HL-60/S4 treated with retinoic acid at 250 ng/mL for 4 days and 3 days (cell line): Measurements from ENCODE around the gene GNGT2.
"Not testable (repeated sequence)": the region's sequence is repeated elsewhere in the genome, so short reads cannot be mapped to it uniquely, and the experiment has no call there.

ENCODE experiments used
- in situ Hi-C: fragments of 300-500 bp; cut with MboI; formaldehyde crosslinking; loops from 2 replicates; pipeline ENCODE4 v1.7.0; 2022; ENCODE audit warnings: low sequenced_read_pairs

The GNGT2 gene

DNA sequence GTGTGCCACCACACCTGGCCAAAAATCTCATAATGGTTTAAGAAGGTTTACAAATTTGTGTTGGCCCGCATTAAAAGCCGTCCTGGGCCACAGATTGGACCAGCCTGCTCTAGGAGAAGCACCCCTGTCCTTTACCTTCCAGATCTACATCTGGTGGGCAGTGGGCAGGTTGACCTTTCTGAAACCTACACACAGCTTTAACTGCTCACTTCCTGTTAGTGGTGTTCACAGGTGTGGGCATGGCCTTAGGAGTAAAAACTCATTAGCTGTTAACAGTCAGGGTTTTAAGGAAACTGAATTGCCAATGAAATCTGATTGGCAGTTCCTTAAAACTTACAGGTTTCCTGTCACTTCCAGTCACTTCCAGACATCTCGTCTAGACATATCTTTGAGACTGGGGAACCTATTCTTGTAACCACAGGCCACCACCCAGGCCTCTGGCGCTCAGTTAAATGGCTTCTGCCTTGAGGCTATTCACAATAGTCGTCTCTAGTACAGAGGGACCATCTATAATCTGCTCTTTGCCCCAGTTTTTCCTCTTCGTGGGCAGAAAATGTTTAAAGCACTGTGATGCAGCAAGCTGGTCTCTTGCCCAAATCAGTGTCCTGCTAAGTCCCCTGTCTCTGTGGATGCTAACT is 29.3 kb downstream of the GNGT2 start:
- in situ Hi-C loops = no loop called here

DNA sequence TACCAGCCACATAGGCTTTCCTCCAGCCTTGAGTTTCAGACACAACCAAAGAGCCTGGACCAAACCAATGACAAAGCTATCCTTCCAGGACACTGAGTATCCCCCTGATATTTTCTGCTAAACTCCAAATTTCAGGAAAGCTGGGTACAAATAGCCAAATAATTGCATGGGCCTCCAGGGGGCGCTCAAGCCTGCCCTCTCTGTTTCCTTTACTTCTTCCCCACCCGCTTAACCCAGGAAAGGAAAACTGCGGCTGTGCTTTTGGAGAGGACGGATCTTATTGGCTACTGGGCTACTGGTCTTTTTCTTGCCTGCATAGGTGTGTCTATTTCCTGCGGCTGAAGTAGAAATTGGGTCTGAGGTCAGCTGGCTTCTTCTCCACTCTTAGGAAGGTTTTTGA is 30.1 kb downstream of the GNGT2 start:
- in situ Hi-C loops = no loop called here

DNA sequence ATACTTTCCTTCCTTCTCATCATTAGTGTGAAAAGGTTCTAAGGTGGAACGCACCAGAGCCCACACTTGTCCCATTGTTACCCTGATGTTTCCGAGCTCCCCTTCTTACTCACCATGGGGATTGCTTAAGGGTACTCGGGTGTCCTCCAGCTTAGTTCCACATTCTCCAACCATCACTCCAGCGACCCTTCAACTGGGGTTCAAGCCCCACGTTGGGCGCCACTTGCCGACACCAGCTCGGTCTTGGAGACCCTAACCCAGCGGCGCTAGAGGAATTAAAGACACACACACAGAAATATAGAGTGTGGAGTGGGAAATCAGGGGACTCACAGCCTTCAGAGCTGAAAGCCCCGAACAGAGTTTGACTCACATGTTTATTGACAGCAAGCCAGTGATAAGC is 34.4 kb downstream of the GNGT2 start:
- in situ Hi-C loops = not testable (repeated sequence)

DNA sequence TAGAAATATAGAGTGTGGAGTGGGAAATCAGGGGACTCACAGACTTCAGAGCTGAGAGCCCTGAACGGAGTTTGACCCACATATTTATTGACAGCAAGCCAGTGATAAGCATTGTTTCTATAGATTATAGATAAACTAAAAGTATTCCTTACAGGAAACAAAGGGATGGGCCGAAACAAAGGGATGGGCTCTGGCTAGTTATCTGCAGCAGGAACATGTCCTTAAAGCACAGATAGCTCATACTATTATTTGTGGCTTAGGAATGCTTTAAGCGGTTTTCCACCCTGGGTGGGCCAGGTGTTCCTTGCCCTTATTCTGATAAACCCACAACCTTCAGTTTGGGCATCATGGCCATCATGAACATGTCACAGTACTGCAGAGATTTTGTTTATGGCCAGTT is 39.7 kb downstream of the GNGT2 start:
- in situ Hi-C loops = not testable (repeated sequence)

DNA sequence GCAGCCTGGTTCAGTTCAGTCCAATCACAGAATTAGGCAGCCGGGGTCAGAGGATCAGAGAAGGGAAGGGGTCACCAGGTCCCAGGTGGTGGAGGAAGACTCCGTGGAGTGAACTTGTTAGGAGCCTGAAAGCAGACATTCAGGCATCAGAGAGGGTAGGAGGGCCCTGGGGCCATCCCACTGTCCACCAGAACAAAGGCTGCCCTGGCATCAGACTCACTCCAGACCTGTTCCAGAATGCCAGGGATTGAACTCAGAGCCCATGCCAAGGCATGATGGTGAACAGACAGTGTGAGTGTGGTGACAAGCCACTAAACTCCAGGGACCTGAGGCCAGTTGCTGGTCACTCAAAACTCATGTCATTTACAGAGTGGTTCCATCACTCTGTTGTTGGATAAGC is 40.2 kb downstream of the GNGT2 start:
- in situ Hi-C loops = no loop called here

DNA sequence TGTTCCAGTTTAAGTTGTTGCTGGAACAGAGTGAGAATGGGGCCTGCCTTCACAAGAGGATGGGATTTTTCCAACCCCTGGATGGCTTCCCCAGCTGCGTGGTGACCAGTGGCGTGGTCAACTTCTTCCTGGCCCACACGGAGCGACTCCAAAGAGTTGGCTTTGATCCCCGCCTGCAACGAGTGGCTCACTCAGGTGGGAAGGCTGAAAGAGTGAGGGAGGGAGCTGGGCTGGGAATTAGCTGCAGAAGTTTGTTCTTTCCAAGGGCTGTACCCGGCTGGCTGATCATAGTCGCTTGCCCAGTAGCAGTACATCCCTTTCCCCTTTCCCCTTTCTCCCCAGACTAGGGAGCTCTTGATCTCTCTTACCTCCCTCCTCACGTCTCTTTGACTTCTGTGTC is 41.7 kb downstream of the GNGT2 start:
- in situ Hi-C loops = no loop called here

DNA sequence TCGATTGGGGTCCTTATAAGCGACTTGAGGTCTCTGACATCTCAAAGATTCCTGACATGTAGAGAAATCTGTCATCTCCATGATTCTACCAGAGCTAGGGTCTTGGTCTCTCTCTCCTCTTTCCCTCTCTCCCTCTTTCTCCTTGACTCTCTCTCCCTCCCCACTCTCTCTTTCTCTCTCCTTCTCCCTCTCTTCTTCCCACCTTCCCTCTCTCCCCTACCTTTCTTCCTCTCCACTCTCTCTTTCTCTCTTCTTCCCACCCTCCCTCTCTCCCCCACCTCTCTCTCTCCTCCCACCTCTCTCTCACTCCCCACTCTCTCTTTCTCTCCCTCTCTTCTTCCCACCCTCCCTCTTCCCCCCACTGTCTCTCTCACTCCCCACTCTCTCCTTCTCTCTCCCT is 45.2 kb downstream of the GNGT2 start:
- in situ Hi-C loops = no loop called here

DNA sequence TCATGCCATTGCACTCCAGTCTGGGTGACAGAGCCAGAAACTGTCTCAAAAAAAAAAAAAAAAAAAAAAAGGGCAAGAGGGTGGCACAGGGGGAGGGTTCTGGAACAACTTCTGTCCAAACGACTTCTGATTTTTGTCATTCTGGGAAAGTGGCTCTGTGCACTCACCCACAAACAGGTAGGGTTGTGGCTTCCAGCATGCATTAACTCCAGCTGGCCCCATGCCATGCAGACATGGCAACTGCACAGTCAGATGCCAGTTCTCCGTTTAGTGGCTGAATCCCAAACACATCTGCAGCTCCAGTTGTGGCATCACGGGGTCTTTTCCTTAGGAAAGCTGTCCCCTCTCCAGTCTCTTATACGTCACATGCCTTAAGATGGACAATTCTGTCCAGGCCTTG is 47.5 kb downstream of the GNGT2 start:
- in situ Hi-C loops = no loop called here

DNA sequence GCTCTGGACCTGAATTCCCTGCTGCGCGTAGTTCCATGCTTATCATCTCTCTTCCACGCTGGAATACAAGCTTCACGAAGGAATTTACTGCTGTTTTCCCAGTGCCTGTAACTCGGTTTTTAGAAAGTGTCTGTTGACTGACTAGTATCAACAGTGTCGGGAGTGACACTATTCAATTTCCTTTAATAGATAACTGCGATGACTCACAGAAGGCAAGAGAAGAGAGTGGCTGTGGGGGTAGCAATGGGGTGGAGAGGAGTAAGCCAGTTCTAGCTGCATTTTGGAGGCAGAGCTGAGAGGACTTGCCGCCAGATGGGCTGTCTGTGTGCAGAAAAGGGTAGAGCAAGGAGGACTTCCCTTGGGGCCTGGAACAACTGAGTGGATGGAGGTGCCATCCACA is 52.6 kb downstream of the GNGT2 start:
- in situ Hi-C loops = no loop called here

DNA sequence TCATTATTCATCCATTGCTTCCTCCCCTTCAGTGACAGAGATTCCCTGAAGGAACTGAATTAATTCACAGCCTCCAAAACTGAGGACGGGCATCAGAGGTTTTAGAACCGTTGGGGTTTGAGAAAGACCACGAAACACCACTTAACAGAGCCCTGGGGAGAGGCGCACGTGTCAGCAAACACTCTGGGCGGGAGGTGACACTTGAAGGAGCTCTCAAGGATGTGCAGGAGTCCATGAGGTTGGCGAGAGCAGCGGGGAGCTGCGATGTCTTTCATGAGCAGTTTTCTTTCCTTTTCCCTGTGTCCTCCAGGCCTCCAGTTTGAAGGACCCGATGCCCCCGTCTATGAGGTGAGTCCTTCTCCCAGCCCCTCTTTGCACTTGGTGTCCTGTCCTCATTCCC is 54.1 kb downstream of the GNGT2 start:
- in situ Hi-C loops = no loop called here
